Muscle of arm (tissue), 12 donors: ENCODE results near the gene INPP5D. TPM values are rescaled to one million over a fixed set of nuclear protein-coding genes. Genes with fewer than 3 reads are reported as not detected.
"Not testable (repeated sequence)": the region's sequence is repeated elsewhere in the genome, so short reads cannot be mapped to it uniquely, and the experiment has no call there.

ENCODE experiments used
- DNase-seq: peaks from one replicate; pipeline ENCODE4 v3.0.0-alpha.2; 2013
- polyA plus RNA-seq, 12 donors: library from polyadenylated mRNA; unstranded; fragments of 120-200 nt; gene quantifications; one replicate each; pipeline ENCODE4 v1.2.1, GENCODE V29; 2013; ENCODE audit not compliant: insufficient read length in 12 of 12

INPP5D gene
- polyA plus RNA-seq, 12 donors, result 5.0 to 26.1 (median 7.1) TPM; not detected in 1

DNA sequence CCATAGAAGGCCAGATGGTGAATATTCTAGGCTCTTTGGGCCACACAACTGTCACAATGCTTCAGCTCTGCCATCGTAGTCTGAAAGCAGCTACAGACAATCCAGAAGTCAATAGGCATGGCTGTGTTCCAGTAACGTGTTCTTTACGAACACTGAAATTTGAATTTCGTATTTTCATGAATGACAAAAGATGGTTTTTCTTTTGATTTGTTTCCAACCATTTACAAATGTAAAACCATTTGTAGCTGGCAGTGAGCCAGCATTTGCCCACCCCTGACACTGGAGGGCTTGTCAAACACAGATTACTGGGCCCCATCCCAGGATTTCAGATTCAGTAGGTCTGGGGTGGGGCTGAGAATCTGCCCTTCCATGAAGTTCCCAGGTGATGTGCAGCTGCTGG, 108.3 kb downstream of the INPP5D start:
- DNase-seq, result no peak

- DNase-seq, result no peak
Measured at GRCh38 chr2:233168919-233169318, 108.8 kb downstream of the INPP5D start.

DNA sequence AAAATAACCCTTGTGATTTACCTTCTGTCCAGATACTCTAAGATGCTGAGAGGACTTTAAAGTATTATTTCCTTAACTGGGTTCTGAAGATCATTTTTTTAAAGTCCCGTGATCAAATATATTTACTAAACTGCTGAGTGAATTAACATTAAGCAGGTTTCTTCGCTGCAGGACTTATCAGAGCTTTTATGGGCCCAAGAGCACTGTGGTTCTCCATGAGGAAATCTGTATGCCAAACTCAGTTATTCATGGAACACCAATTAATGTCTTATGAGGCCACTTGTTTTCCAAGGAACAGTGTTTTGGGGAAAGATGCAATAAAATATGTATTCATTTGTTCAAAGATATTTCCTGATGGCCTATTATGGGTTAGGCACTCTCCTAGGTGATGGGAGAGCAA, 111.2 kb downstream of the INPP5D start:
- no peak for DNase-seq

- no peak for DNase-seq
Measured at GRCh38 chr2:233173115-233173514, 113.0 kb downstream of the INPP5D start.

- no peak for DNase-seq
Measured at GRCh38 chr2:233174137-233174536, 114.0 kb downstream of the INPP5D start.

GRCh38 chr2:233178994-233179847, 119.1 kb downstream of the INPP5D start:
- no peak for DNase-seq

- DNase-seq, result no peak
Measured at GRCh38 chr2:233179848-233180366, 119.8 kb downstream of the INPP5D start.

DNA sequence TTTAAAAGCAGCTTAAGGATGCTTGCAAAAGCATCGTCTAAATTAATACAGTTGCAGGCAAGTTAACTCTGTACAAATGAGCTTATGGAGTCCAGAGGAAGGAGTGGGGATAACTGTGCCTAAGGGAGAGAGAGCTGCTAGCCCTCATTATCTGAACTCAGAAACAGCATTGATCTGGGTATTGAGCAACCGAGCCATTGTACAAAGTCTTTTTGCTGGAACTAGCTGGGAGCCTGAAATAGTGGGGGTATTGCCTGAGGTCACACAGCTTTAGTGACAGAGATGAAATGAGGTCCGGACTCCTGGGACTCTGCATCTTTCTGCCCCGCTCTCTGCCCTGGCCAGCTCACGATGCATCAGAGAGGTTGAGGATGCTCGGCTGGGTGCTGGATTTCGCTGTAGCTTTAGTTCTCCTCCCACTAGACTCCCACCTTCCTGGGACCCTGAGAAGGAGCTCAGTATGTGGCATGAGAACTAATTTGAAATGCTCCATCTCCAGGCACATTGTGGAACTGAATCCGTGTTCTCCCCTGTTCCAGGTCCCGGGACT, 123.8 kb downstream of the INPP5D start:
- DNase-seq, result no peak

- no peak for DNase-seq
Measured at GRCh38 chr2:233184669-233185068, 124.5 kb downstream of the INPP5D start.

GRCh38 chr2:233185330-233185729, 125.2 kb downstream of the INPP5D start:
- no peak for DNase-seq

GRCh38 chr2:233185963-233186362, 125.8 kb downstream of the INPP5D start:
- no peak for DNase-seq

DNA sequence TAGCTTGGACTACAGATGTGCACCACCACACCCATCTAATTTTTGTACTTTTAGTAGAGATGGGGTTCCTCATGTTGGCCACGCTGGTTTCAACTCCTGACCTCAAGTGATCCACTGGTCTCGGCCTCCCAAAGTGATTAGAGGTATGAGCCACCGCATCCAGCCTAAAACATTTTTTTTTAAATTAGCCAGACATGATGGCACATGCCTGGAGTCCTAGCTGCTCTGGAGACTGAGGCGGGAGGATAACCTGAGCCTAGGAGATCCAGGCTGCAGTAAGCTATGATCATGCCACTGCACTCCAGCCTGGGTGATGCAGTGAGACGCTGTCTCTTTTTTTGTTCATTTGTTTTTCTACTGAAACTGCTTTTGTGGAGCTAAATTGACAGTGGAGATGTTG, 126.7 kb downstream of the INPP5D start:
- no peak for DNase-seq

GRCh38 chr2:233189025-233189424, 128.9 kb downstream of the INPP5D start:
- DNase-seq, result no peak

DNA sequence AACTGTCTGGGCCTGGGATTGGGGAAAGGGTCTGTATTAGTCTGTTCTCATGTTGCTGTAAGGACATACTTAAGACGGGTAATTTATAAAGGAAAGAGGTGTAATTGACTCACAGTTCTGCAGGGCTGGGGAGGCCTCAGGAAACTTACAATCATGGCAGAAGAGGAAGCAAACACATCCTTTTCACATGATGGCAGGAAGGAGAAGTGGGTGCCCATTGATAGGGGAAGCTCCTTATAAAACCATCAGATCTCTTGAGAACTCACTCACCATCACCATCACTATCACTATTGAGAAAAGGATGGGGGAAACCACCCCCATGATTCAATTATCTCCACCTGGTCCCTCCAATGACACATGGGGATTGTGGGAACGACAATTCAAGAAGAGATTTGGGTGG, 130.9 kb downstream of the INPP5D start:
- DNase-seq, result not testable (repeated sequence)

DNA sequence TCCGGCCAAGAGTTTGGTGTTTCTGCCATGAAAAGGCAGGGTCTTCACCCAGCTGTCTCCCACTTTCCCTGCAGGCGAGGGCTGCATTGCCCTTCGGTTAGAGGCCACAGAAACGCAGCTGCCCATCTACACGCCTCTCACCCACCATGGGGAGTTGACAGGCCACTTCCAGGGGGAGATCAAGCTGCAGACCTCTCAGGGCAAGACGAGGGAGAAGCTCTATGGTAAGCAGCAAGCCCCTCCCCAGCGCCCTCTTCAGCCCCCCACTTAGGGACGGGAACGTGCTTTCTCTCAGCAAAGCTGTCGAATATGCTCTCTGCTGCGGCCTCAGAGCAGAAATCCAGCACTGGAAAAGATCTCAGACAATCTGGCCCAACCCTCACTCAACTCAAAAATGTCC, 133.6 kb downstream of the INPP5D start:
- no peak for DNase-seq

DNA sequence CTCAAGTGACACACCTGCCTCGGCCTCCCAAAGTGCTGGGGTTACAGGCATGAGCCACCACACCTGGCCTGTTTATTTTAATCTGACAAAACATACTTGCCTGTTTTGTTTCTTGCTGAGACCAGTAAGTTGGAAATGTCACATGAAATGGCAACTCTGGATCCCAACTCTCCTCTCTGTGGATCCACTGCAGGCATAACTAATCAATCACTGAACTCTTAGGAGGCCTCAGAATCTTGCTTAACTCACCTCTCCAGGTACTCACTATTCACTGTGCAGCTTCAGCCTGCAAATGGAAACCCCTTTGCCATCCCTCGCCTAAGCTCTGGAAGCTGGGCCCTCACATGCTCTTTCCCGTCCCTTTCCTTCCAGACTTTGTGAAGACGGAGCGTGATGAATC, 134.9 kb downstream of the INPP5D start:
- DNase-seq, result no peak

DNA sequence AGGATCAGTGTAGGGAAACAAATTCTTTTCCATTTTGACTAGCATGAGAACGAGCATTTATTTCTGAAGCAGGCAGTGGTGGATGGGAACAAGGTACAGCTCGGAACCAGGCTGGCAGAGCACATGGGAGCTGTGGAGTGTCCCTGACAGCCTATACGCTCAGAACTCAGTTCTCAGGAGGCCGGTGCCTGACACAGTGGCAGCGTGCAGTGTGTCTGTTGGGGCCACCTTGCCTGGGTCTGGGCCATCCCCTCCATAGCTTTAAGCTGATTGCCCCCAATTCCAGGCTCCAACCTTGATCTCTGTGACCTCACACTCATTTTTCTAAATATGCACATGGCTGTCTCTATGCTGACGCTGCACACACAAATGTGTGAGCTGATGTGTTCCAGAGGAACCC, 136.9 kb downstream of the INPP5D start:
- DNase-seq, result no peak

- DNase-seq, result no peak
Measured at GRCh38 chr2:233198026-233198425, 137.9 kb downstream of the INPP5D start.

DNA sequence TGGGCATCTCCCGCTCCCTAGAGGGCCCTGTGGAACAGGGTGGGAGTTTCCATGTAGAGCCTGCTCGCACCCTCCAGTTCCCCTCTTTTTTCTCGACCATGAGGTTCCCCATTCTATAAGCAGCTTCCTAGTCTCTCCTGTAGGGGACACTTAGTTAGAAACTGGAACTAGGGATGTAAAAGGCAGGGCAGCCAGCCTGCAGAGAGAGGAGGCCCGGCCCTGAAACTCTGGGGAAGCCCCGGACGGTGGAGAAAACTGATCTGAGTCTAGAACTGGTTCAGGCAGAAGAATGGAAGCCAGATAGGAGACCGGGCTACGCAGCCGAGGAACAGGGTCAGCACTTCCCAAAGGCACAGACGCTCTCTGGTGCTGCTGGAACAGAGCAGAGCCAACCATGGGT, 139.7 kb downstream of the INPP5D start:
- no peak for DNase-seq

DNA sequence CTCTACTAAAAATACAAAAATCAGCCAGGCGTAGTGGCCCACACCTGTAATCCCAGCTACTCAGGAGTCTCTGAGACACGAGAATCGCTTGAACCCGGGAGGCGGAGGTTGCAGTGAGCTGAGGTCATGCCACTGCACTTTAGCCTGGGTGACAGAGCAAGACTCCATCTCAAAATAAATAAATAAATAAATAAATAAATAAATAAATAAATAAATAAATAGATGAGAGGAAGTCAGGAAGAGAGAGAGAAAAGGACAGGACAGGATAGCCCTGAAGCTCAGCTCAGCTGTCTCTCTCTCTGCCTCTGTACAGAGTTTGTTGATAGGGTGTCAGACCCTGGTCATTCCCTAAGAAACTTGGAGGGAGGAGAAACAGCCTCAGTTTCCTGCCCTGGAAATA, 140.6 kb downstream of the INPP5D start:
- not testable (repeated sequence) for DNase-seq

- DNase-seq, result no peak
Measured at GRCh38 chr2:233201258-233202013, 141.3 kb downstream of the INPP5D start.

- DNase-seq, result no peak
Measured at GRCh38 chr2:233202531-233202944, 142.4 kb downstream of the INPP5D start.

- no peak for DNase-seq
Measured at GRCh38 chr2:233203060-233203459, 142.9 kb downstream of the INPP5D start.
